Measurements from ENCODE around the gene OR2W1. TPM values are rescaled to one million over a fixed set of nuclear protein-coding genes. Genes with fewer than 3 reads are reported as not detected.
A peak's percentile ranks its signal among the peaks of the same experiment; 100 is the strongest.

OR2W1 gene
- total RNA-seq, 2 donors from 2014 or later, result not detected

DNA sequence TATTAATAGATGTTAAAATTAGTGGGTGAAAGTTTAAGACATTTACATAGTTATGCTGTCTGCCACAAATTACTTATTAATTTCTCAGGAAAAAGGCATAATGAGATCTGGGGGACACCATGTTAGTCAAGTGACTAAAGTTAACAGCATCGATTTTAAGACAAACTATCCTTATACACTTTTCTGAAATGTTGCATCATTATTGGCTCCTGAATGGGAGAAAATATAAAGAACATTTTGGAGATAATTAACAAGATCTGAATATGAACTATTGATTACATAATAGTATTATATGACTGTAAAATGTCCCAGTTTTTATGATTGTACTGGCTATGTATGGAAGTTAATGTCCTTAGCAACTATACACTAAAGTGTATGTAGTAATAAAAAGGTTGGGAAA, 34.2 kb upstream of the OR2W1 start:
- Histone ChIP-seq H3K27ac (no peak overlapping the region), H3K27me3 (replicated peaks; ENCODE audit: insufficient read depth) (no peaks in the 10 kb centered on the region), H3K36me3 (no peaks in the 10 kb centered on the region), H3K4me1 (replicated peaks) (no peaks in the 10 kb centered on the region), H3K9me3 (no peaks in the 10 kb centered on the region), H3K4me3 (no peak overlapping the region)
- 94% methylated on average over 1 of the region's 1 CpG for WGBS
- TF ChIP-seq POLR2A (IDR thresholded peaks at IDR 0.05), result no peak
- no peak for TF ChIP-seq POLR2AphosphoS5 (IDR thresholded peaks at IDR 0.05)
- TF ChIP-seq, protein P1, sequence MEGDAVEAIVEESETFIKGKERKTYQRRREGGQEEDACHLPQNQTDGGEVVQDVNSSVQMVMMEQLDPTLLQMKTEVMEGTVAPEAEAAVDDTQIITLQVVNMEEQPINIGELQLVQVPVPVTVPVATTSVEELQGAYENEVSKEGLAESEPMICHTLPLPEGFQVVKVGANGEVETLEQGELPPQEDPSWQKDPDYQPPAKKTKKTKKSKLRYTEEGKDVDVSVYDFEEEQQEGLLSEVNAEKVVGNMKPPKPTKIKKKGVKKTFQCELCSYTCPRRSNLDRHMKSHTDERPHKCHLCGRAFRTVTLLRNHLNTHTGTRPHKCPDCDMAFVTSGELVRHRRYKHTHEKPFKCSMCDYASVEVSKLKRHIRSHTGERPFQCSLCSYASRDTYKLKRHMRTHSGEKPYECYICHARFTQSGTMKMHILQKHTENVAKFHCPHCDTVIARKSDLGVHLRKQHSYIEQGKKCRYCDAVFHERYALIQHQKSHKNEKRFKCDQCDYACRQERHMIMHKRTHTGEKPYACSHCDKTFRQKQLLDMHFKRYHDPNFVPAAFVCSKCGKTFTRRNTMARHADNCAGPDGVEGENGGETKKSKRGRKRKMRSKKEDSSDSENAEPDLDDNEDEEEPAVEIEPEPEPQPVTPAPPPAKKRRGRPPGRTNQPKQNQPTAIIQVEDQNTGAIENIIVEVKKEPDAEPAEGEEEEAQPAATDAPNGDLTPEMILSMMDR (IDR thresholded peaks at IDR 0.05), result no peak
- no peak for DNase-seq (ENCODE audit: low spot score)
- intact Hi-C loops (cut with DNase I), result no loop called here

DNA sequence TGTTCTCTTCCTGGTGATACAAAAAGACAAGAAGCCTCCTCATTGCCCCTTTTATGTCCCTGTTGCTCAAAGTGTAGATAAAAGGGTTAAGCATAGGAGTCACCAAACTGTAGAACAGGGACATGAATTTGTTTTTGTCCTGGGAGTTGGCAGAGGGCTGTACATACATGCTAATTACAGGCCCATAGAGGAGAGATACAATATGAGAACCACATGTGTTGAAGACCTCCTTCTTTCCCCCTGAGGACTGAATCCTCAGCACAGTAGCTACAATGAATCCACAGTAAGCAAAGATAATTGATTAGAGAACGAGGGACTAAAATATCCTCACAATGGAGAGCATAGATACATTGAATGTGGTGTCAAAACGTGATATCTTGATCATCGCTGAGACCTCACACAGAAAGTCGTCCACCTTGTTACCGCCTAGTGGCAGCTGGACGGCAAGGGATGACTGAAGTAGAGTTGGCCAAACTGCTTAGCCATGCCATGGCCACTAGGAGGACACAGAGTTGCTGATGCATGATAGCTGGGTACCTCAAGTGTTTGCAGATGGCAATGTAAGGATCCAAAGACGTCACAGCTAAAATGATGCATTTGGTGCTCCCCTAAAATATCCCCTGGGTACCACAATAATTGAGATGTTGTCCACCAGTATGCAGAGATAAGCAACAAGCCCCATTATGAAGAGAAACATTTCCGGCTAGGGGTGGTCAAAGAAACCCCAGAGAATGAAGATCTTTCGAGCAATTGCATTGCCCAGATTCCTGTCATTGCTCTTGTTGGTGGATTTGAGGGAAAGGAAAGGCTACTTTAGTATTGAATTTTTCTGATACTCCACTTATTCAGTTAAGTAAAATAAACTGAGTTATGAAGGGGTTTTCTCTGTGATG, 27.1 kb upstream of the OR2W1 start:
- Histone ChIP-seq H3K27me3 (replicated peaks; ENCODE audit: insufficient read depth) (no peaks in the 10 kb centered on the region), H3K27ac (no peak overlapping the region), H3K4me3 (no peak overlapping the region), H3K36me3 (no peaks in the 10 kb centered on the region), H3K9me3 (no peaks in the 10 kb centered on the region), H3K4me1 (replicated peaks) (no peaks in the 10 kb centered on the region)
- TF ChIP-seq, protein P1 (IDR thresholded peaks at IDR 0.05), result peak in 1 of 4 experiments; percentile 25
- no peak for TF ChIP-seq POLR2A (IDR thresholded peaks at IDR 0.05)
- 47% methylated on average over 9 of the region's 9 CpGs for WGBS
- intact Hi-C loops (cut with DNase I), result no loop called here
- DNase-seq (ENCODE audit: low spot score), result no peak

DNA sequence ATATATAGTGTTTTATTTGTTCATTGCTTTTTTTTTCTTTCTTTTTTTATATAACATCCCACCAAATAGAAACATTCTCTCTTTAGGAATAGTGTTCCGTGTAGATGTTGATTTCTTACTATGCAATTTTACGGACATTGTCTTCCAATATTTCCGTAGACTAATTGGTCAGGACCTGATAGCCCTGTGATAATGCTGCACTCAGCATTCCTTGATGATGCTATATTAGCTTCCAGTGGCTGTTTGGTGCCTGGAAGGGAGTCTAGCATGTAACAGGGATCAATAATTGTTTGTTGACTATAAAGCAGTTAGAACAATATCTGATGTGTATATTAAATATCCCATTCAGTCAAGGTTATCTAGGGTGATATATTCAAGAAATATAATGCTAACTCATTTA, 6.7 kb upstream of the OR2W1 start:
- H3K27ac ChIP-seq, result no peak overlapping the region
- no peaks in the 10 kb centered on the region for H3K9me3 ChIP-seq
- no peaks in the 10 kb centered on the region for H3K27me3 ChIP-seq (replicated peaks; ENCODE audit: insufficient read depth)
- H3K4me3 ChIP-seq, result no peak overlapping the region
- no peak for DNase-seq (ENCODE audit: low spot score)
- no peaks in the 10 kb centered on the region for H3K4me1 ChIP-seq (replicated peaks)
- TF ChIP-seq, protein P1 (IDR thresholded peaks at IDR 0.05), result no peak
- TF ChIP-seq POLR2AphosphoS5 (IDR thresholded peaks at IDR 0.05), result no peak
- TF ChIP-seq POLR2A (IDR thresholded peaks at IDR 0.05), result no peak
- intact Hi-C loops (cut with DNase I), result no loop called here
- WGBS, result 88% methylated on average over 3 of the region's 3 CpGs
- H3K36me3 ChIP-seq, result no peaks in the 10 kb centered on the region

DNA sequence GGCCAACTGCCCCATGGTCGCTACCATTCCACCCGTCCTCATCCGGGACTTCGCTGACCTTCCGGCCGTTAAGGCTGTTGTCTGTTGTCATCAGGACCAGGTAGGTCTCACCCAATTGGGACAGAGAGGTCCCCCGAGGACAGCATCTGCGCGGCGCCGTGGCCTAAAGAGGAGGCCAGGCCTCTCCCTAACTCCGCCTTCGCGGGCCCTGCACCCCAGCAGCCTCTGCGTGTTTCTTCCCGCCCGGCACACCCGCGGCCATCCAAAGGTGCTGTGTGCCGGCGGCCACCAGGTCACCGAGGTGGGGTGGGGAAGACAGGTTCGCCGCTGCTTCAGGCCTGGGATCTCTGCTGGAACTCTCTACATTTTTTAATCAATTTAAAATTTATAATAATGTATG, 9.0 kb downstream of the OR2W1 start:
- Histone ChIP-seq H3K27ac (no peak overlapping the region), H3K27me3 (replicated peaks; ENCODE audit: insufficient read depth) (no peaks in the 10 kb centered on the region), H3K36me3 (no peaks in the 10 kb centered on the region), H3K9me3 (no peaks in the 10 kb centered on the region), H3K4me1 (replicated peaks) (no peaks in the 10 kb centered on the region), H3K4me3 (no peak overlapping the region)
- no peak for DNase-seq (ENCODE audit: low spot score)
- TF ChIP-seq POLR2A (IDR thresholded peaks at IDR 0.05) (no peak), POLR2AphosphoS5 (IDR thresholded peaks at IDR 0.05) (no peak)
- TF ChIP-seq, protein P1 (IDR thresholded peaks at IDR 0.05), result no peak
- 89% methylated on average over 24 of the region's 24 CpGs for WGBS
- intact Hi-C loops (cut with DNase I), result no loop called here

DNA sequence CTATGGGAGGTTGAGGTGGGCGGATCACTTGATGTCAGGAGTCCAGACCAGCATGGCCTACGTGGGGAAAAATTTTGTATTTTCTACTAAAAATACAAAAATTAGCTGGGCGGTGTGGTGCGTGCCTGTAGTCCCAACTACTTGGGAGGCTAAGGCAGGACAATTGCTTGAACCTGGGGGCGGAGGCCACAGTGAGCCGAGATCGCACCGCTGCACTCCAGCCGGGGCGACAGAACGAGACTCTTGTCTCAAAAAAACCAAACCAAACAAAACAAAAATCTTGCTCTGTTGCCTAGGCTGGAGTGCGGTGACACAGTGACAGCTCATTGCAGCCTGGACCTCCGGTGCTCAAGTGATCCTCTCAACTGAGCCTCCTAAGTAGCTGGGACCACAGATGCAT, 16.2 kb downstream of the OR2W1 start:
- Histone ChIP-seq H3K9me3 (no peaks in the 10 kb centered on the region), H3K36me3 (no peaks in the 10 kb centered on the region), H3K27me3 (replicated peaks; ENCODE audit: insufficient read depth) (no peaks in the 10 kb centered on the region), H3K27ac (no peak overlapping the region), H3K4me1 (replicated peaks) (no peaks in the 10 kb centered on the region), H3K4me3 (no peak overlapping the region)
- intact Hi-C loops (cut with DNase I), result no loop called here
- TF ChIP-seq POLR2A (IDR thresholded peaks at IDR 0.05), result no peak
- no peak for DNase-seq (ENCODE audit: low spot score)
- WGBS, result 95% methylated on average over 13 of the region's 13 CpGs

All from prostate gland (tissue), 2 donors.